ENCODE measurements around the gene MYOM1. TPM values are rescaled to one million over a fixed set of nuclear protein-coding genes. Genes with fewer than 3 reads are reported as not detected.
A peak's percentile ranks its signal among the peaks of the same experiment; 100 is the strongest.
"Not testable (repeated sequence)": the region's sequence is repeated elsewhere in the genome, so short reads cannot be mapped to it uniquely, and the experiment has no call there.

MYOM1 gene
- total RNA-seq, 1 donor from 2014 or later = 120 TPM

GRCh38 chr18:3041843-3042242 lies 177.9 kb downstream of the MYOM1 start:
- no peak for DNase-seq (ENCODE audit: low read depth)

GRCh38 chr18:3040881-3041280 lies 178.9 kb downstream of the MYOM1 start:
- no peak for DNase-seq (ENCODE audit: low read depth)

GRCh38 chr18:3040173-3040572 lies 179.6 kb downstream of the MYOM1 start:
- DNase-seq (ENCODE audit: low read depth) = no peak

GRCh38 chr18:3037423-3037915 lies 182.3 kb downstream of the MYOM1 start:
- DNase-seq (ENCODE audit: low read depth) = peak; percentile 23

- no peak for DNase-seq (ENCODE audit: low read depth)
Observed at GRCh38 chr18:3036108-3036507, 183.7 kb downstream of the MYOM1 start.

- DNase-seq (ENCODE audit: low read depth) = no peak
Observed at GRCh38 chr18:3035635-3036034, 184.1 kb downstream of the MYOM1 start.

GRCh38 chr18:3032721-3033120 lies 187.0 kb downstream of the MYOM1 start:
- DNase-seq (ENCODE audit: low read depth) = no peak

GRCh38 chr18:3029215-3029952 lies 190.4 kb downstream of the MYOM1 start:
- DNase-seq (ENCODE audit: low read depth) = no peak

GRCh38 chr18:3028115-3028514 lies 191.7 kb downstream of the MYOM1 start:
- DNase-seq (ENCODE audit: low read depth) = not testable (repeated sequence)

- no peak for DNase-seq (ENCODE audit: low read depth)
Observed at GRCh38 chr18:3027370-3027891, 192.3 kb downstream of the MYOM1 start.

GRCh38 chr18:3025544-3025943 lies 194.2 kb downstream of the MYOM1 start:
- DNase-seq (ENCODE audit: low read depth) = no peak

GRCh38 chr18:3023603-3024002 lies 196.2 kb downstream of the MYOM1 start:
- not testable (repeated sequence) for DNase-seq (ENCODE audit: low read depth)

Other genes starting within 250 kb of the MYOM1 start
- gene LPIN2, start 206.8 kb downstream of the MYOM1 start, total RNA-seq = 22.9 and 28.7 TPM in 2 replicates
- 680 and 760 TPM in 2 replicates for gene MYL12A, start 27.8 kb upstream of the MYOM1 start, total RNA-seq
- 284 and 330 TPM in 2 replicates for gene MYL12B, start 42.2 kb upstream of the MYOM1 start, total RNA-seq
- 74.2 and 101 TPM in 2 replicates for gene TGIF1, start 230.2 kb upstream of the MYOM1 start, total RNA-seq